Activated CD8-positive, alpha-beta T cell treated with anti-CD3 and anti-CD28 coated beads, Interleukin-2, amount 10 ng/mL, durations not matched to agents 7 days and 5 days (primary cell): ENCODE measurements around the gene FRS2. TPM values are rescaled to one million over a fixed set of nuclear protein-coding genes. Genes with fewer than 3 reads are reported as not detected.

Experiments
- ATAC-seq: fragments of 150-1000 bp; cut with Tn5 transposase; one replicate; pipeline ENCODE4 v1.10.0; 2021; ENCODE audit warnings: moderate library complexity
- CTCF ChIA-PET: fragments of 350-600 bp; sonication (Branson Sonifier 250); formaldehyde crosslinking; loops from one replicate; lab custom pipeline; 2021; ENCODE audit warnings: antibody characterized with exemption; lab: Charles Lee
- POLR2A ChIA-PET: fragments of 350-600 bp; sonication (Branson Sonifier 250); formaldehyde crosslinking; loops from one replicate; lab custom pipeline; 2021; ENCODE audit warnings: antibody characterized with exemption; lab: Charles Lee
- DNase-seq: peaks from one replicate; pipeline ENCODE4 v3.0.0-alpha.2; 2020
- H3K27ac Mint-ChIP-seq: one replicate; pipeline ENCODE4 v1.8.0; 2021; ENCODE audit warnings: mild to moderate bottlenecking, mixed read lengths
- H3K27me3 Mint-ChIP-seq: one replicate; pipeline ENCODE4 v1.8.0; 2021; ENCODE audit warnings: low read depth, mixed read lengths
- H3K36me3 Mint-ChIP-seq: one replicate; pipeline ENCODE4 v1.8.0; 2021; ENCODE audit warnings: low read depth, mixed read lengths
- H3K4me1 Mint-ChIP-seq: one replicate; pipeline ENCODE4 v1.8.0; 2021; ENCODE audit warnings: low read depth, mixed read lengths
- H3K4me3 Mint-ChIP-seq: one replicate; pipeline ENCODE4 v1.8.0; 2021; ENCODE audit warnings: mild to moderate bottlenecking, mixed read lengths
- H3K9me3 Mint-ChIP-seq: one replicate; pipeline ENCODE4 v1.8.0; 2022; ENCODE audit warnings: mixed read lengths; ENCODE audit not compliant: insufficient read depth
- total RNA-seq, 2 experiments: library from RNA; stranded (reverse); gene quantifications; one replicate each; pipeline ENCODE4 v1.2.3, GENCODE V29; 2021

Gene FRS2
- total RNA-seq: 10 to 100 TPM; 13.0 to 13.7 TPM

GRCh38 chr12:69470189-69471075, at the start of gene FRS2:
FRS2 (plus strand) TSS chr12:69470388; CDS start chr12:69569031, 98,643 bp downstream.
- ATAC-seq (peak; percentile 99), DNase-seq (peak; percentile 89)
- Mint-ChIP-seq H3K4me1 (peaks cover 34% of the 10 kb centered on the region), H3K27ac (peak within 1 kb of the TSS; percentile 97), H3K9me3 (no peaks in the 10 kb centered on the region), H3K27me3 (no peaks in the 10 kb centered on the region), H3K36me3 (peaks cover 8% of the 10 kb centered on the region), H3K4me3 (peak within 1 kb of the TSS; percentile 98)
- POLR2A ChIA-PET: interaction anchor here (0.5 to 1.7 kb wide), 9 partner anchors 11 to 316 kb away, joined by 3 to 10 read pairs (median 3); partner anchors contain the start of gene CCT2
- CTCF ChIA-PET: interaction anchor here (0.7 to 2.4 kb wide), 6 partner anchors 25 to 270 kb away, joined by 3 to 13 read pairs (median 4); no protein-coding TSS in a partner anchor

- Mint-ChIP-seq H3K27me3 (no peaks in the 10 kb centered on the region), H3K36me3 (no peaks in the 10 kb centered on the region), H3K27ac (no peak overlapping the region), H3K9me3 (no peaks in the 10 kb centered on the region), H3K4me3 (no peak overlapping the region), H3K4me1 (peaks cover 8% of the 10 kb centered on the region)
- DNase-seq: no peak
- ATAC-seq: no peak
- POLR2A ChIA-PET: no interaction called here
- CTCF ChIA-PET: interaction anchor here (1.1 kb wide), 1 partner anchor 149 kb away, joined by 3 read pairs; no protein-coding TSS in a partner anchor
Measured at GRCh38 chr12:69421548-69421947, 48.6 kb upstream of the FRS2 start.

GRCh38 chr12:69423037-69423905, 46.9 kb upstream of the FRS2 start:
- Mint-ChIP-seq H3K9me3 (no peaks in the 10 kb centered on the region), H3K27me3 (no peaks in the 10 kb centered on the region), H3K4me1 (peaks cover 8% of the 10 kb centered on the region), H3K4me3 (no peak overlapping the region), H3K27ac (no peak overlapping the region), H3K36me3 (no peaks in the 10 kb centered on the region)
- DNase-seq: no peak
- POLR2A ChIA-PET: no interaction called here
- CTCF ChIA-PET: no interaction called here
- no peak for ATAC-seq

- no peak overlapping the region for H3K4me3 Mint-ChIP-seq
- no peaks in the 10 kb centered on the region for H3K9me3 Mint-ChIP-seq
- ChIA-PET CTCF (no interaction called here), POLR2A (no interaction called here)
- DNase-seq (peak; percentile 28), ATAC-seq (peak; percentile 51)
- H3K27ac Mint-ChIP-seq: peak overlapping the region; percentile 6
- no peaks in the 10 kb centered on the region for H3K36me3 Mint-ChIP-seq
- H3K27me3 Mint-ChIP-seq: no peaks in the 10 kb centered on the region
- H3K4me1 Mint-ChIP-seq: peaks cover 8% of the 10 kb centered on the region
Measured at GRCh38 chr12:69425417-69425816, 44.8 kb upstream of the FRS2 start.

GRCh38 chr12:69428351-69429073, 41.7 kb upstream of the FRS2 start:
- no peaks in the 10 kb centered on the region for H3K36me3 Mint-ChIP-seq
- POLR2A ChIA-PET: interaction anchor here (0.6 kb wide), 1 partner anchor 120 kb away, joined by 3 read pairs; no protein-coding TSS in a partner anchor
- CTCF ChIA-PET: no interaction called here
- H3K4me3 Mint-ChIP-seq: no peak overlapping the region
- DNase-seq (no peak), ATAC-seq (no peak)
- H3K9me3 Mint-ChIP-seq: no peaks in the 10 kb centered on the region
- H3K27me3 Mint-ChIP-seq: no peaks in the 10 kb centered on the region
- H3K4me1 Mint-ChIP-seq: peaks cover 8% of the 10 kb centered on the region
- H3K27ac Mint-ChIP-seq: no peak overlapping the region

- DNase-seq (no peak), ATAC-seq (no peak)
- Mint-ChIP-seq H3K4me1 (no peaks in the 10 kb centered on the region), H3K36me3 (no peaks in the 10 kb centered on the region), H3K4me3 (no peak overlapping the region), H3K27me3 (no peaks in the 10 kb centered on the region), H3K27ac (no peak overlapping the region), H3K9me3 (no peaks in the 10 kb centered on the region)
- ChIA-PET CTCF (no interaction called here), POLR2A (no interaction called here)
Measured at GRCh38 chr12:69430942-69431590, 39.1 kb upstream of the FRS2 start.

DNA sequence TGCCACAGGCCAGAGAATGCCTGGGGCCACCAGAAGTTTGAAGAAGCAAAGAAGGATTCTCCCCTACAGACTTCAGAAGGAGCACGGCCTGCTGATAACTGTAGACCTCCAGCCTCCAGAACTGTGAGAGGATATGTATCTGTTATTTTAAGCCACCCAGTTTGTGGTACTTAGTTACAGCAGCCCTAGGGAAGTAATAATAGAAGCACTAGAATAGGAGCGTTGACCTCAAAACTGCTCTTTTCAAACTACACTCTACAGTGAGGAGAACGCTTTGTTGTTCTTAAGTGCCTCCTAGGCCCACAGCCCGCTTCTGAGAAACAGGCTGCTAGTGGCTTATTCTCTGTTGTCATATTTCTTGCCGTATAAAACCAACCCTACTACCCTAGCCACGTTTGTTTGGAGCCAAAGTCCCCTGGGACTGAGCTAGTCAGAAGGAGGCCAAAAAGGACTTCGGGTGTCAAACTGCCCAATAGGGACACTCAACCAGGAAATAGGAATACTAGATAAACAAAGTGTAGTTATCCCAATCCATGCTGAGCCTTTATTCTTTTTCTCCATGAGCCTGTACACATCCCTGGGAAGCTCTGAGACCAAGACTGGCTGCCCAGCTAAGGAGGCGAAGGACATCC, 38.5 kb upstream of the FRS2 start:
- Mint-ChIP-seq H3K27me3 (no peaks in the 10 kb centered on the region), H3K9me3 (no peaks in the 10 kb centered on the region), H3K4me3 (no peak overlapping the region), H3K36me3 (no peaks in the 10 kb centered on the region), H3K27ac (no peak overlapping the region), H3K4me1 (no peaks in the 10 kb centered on the region)
- CTCF ChIA-PET: no interaction called here
- POLR2A ChIA-PET: no interaction called here
- ATAC-seq (no peak), DNase-seq (no peak)

DNA sequence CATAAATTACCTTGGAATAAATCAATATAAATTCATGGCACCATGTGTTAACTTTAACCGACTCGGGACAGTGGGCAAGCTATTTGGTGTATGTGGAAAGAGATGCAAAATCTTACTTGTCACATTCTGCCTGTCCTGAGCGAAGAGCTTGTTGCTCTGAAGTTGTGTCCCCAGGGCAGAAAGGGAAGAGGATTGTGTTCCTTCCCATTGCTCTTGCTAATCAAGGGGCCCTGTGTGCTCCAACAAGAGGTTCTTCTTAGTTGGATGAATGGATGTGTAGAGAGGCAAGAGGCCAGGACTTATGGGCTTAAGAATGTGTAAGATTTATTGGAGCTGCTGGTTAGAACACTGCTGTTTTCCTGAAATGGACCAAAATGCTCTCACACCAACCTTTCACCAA, 36.5 kb upstream of the FRS2 start:
- DNase-seq (no peak), ATAC-seq (no peak)
- ChIA-PET CTCF (no interaction called here), POLR2A (interaction anchor here (0.5 kb wide), 1 partner anchor 815 kb away, joined by 3 read pairs; no protein-coding TSS in a partner anchor)
- Mint-ChIP-seq H3K36me3 (no peaks in the 10 kb centered on the region), H3K4me1 (no peaks in the 10 kb centered on the region), H3K9me3 (no peaks in the 10 kb centered on the region), H3K27ac (no peak overlapping the region), H3K4me3 (no peak overlapping the region), H3K27me3 (no peaks in the 10 kb centered on the region)

GRCh38 chr12:69435644-69436043, 34.5 kb upstream of the FRS2 start:
- CTCF ChIA-PET: no interaction called here
- no peaks in the 10 kb centered on the region for H3K36me3 Mint-ChIP-seq
- POLR2A ChIA-PET: no interaction called here

GRCh38 chr12:69437073-69437472, 33.1 kb upstream of the FRS2 start:
- H3K27me3 Mint-ChIP-seq: no peaks in the 10 kb centered on the region
- ChIA-PET POLR2A (no interaction called here), CTCF (no interaction called here)
- ATAC-seq (no peak), DNase-seq (no peak)
- H3K4me3 Mint-ChIP-seq: no peak overlapping the region
- H3K36me3 Mint-ChIP-seq: no peaks in the 10 kb centered on the region
- H3K9me3 Mint-ChIP-seq: no peaks in the 10 kb centered on the region
- H3K27ac Mint-ChIP-seq: no peak overlapping the region
- H3K4me1 Mint-ChIP-seq: no peaks in the 10 kb centered on the region

More at GRCh38 chr12:69435644-69436043, 34.5 kb upstream of the FRS2 start:
- Mint-ChIP-seq H3K27me3 (no peaks in the 10 kb centered on the region), H3K4me1 (no peaks in the 10 kb centered on the region), H3K9me3 (no peaks in the 10 kb centered on the region), H3K4me3 (no peak overlapping the region), H3K27ac (no peak overlapping the region)
- DNase-seq (no peak), ATAC-seq (no peak)
